Stimulated activated CD4-positive, alpha-beta T cell treated with anti-CD3 and anti-CD28 coated beads, TNF-alpha, amount 100 ng/mL, for 4 hours (primary cell): ENCODE data around the gene PARK7.
"Not testable (repeated sequence)": the region's sequence is repeated elsewhere in the genome, so short reads cannot be mapped to it uniquely, and the experiment has no call there.

Experiments used
- DNase-seq, 3 experiments: peaks; one replicate each; pipeline ENCODE4 v3.0.0-alpha.2; 2020; ENCODE audit warnings: low read depth in 3 of 3

The PARK7 gene

DNA sequence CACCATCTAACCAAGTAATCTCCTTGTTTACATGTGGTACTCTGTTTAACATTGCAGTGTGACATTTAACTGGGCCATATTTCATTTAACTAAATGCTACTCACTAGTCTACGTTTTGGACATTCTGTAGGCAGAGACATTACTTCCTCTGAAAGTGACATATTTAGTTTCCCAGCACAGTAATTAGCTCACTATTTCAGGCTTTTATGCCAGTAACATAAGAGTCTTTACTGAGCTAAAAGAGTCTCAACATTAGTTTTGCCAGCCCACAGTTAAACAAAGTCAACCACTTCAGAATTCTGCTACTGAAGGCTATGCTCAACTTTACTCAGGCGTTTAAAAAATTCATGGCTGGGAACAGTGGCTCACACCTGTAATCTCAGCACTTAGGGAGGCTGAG is 18.3 kb upstream of the PARK7 start:
- no peak for DNase-seq

DNA sequence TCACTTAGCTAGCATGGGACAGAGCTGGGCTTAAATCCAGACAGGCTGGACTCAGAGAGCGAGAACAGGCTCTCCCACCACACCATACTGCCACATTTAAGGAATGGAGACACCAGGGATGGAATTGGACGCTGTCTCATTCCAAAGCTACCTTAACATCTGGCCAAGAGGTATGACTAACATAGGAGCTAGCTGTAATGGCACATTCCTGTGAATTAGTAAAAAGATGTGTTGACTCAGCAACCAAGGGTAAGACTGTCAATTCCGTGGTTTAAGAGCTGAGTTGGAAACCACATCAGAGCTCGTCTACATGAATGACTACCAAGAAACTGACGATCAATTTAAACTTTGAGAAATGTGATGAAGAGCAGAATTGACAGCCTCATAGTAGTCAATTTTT is 12.6 kb upstream of the PARK7 start:
- DNase-seq, result peak in 1 of 3 experiments; percentile 23

DNA sequence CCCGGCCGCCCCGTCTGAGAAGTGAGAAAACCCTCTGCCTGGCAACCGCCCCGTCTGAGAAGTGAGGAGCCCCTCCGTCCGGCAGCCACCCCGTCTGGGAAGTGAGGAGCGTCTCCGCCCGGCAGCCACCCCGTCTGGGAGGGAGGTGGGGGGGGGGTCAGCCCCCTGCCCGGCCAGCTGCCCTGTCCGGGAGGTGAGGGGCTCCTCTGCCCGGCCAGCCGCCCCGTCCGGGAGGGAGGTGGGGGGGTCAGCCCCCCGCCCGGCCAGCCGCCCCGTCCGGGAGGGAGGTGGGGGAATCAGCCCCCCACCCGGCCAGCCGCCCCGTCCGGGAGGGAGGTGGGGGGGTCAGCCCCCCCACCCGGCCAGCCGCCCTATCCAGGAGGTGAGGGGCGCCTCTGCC is 8.7 kb upstream of the PARK7 start:
- DNase-seq, result not testable (repeated sequence)

DNA sequence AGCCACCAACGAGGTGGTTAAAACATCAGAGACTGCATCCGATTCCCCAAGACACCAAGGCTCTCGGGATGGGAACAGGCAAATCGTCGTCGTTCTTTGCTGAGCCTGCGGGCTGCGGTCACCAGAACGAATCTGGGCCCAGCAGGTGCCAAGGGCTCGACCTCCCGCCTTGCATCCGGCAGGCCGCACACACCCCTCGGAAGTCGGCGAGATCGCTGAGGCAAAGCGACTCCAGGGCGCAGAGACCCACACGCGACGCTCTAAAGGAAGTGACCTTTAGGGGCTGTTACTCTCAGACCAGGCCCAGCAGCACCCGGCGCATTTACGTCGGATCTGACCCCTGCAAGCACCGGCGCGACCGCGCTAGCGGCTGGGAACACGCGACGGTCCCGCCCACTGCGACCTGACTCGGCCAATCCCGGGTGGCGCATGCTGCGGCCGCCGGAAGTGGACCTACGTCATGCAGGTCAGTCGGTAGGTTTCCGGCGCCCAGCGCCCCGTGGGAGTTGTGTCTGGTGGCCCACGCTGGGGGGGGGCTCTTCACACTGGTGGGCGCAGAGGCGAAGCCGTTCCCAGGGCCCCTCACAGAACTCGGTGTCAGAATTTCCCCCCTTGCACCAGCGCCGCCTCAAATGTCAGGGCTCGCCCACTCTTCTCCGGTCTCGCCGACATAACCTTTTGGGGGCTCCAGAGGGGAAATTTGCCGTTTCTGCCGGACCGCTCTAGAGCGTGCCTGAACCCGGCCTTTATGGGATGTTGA is 7.5 kb upstream of the PARK7 start:
- DNase-seq, result peak; percentile 73 to 77 (median 74)

DNA sequence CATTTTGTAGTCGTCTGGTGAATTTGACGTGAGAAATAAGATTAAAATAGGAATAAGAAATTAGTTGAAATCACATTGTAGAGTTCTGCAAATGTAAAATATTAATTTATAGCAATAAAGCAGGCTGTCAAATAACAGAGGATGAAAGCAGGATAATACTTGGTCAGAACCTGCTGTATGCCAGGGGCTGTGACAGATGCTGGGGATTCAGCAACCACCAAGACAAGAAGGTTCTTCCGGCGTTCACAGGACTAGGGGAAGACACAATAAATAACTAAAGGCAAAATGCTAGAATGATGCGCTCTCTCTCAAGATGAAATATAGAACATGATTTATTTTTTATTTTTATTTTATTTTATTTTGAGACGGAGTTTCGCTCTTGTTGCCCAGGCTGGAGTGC is 6.8 kb upstream of the PARK7 start:
- DNase-seq, result no peak

DNA sequence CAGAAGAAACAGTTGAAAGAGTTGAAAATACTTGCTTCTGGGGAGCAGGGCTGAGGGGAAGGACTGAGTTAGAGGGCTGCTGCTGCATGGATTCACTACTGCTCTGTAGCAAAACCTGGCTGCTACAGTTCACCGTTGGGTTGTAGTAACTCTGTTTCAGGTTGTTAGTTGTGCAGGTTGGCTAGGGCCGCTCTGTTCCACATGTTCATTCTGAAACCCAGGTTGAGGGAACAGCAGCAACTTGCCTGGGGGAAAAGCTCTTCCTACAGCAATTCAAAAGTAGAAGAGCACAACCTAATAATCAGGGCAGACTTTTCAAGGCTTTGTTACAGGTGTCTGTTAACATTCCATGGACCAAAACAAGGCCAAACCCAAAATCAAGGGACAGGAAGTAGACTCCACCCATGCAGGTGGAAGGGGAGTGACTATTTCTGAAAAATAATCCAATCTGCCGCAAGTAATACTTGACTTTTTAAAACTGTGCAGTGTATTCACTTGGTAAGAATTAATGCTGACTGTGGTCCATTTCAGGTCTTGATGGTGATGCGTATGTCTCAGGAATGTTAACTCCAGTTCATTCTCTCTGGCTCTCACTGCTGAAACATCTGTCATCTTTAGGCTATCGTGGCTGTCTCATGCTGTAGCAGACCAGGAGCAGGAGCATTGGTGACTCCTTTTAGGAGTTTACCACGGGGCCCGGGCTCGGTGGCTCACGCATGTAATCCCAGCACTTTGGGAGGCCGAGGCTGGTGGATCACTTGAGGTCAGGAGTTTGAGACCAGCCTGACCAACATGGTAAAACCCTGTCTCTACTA is 5.1 kb upstream of the PARK7 start:
- DNase-seq, result no peak

DNA sequence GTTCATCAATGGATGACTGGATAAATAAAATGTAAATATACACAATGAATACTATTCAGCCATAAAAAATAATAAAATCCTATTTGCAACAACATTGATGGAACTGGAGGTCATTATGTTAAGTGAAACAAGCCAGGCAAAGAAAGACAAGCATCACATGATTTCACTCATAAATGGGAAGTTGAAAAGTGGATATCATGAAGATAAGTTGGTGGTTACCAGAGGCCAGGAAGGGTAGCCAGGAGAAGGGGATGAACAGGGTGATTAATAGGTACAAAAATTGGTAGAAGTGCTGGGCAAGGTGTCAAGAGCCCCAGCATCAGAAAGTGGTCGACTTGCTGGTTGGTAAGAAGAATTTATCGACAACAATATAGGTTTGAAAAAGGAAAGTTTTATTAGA is 1.3 kb upstream of the PARK7 start:
- no peak for DNase-seq

DNA sequence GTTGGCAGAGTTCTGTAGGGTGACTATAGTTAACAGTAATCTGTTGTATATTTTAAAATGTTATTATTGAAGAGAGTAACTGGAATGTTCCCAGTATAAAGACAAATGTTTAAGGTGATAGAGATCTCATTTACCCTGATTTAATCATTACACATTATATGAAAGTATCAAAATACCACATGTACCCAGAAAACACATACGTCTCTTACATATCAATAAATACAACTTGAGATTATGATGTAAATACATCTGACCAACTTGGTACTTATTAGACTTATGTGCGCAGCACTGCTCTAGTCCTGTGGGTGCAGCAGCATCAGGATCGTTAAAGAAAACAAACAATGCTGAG is 670 bp upstream of the PARK7 start:
- DNase-seq, result no peak

DNA sequence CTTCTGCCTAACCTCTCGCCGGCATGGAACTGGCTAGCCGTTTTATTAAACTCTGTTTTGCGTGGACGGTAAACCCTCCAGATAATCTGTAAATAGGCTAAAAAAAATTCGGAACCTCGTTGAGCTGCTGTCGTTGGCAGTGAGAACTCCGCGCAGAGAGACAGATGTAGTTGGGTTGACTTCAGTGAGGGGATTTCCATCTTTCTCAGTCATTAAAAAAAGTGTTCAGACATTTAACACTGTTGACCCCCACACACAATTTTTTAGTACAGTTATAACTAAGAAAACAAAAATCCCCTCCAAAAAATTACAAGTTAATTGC is 464 bp downstream of the PARK7 start:
- DNase-seq, result no peak

DNA sequence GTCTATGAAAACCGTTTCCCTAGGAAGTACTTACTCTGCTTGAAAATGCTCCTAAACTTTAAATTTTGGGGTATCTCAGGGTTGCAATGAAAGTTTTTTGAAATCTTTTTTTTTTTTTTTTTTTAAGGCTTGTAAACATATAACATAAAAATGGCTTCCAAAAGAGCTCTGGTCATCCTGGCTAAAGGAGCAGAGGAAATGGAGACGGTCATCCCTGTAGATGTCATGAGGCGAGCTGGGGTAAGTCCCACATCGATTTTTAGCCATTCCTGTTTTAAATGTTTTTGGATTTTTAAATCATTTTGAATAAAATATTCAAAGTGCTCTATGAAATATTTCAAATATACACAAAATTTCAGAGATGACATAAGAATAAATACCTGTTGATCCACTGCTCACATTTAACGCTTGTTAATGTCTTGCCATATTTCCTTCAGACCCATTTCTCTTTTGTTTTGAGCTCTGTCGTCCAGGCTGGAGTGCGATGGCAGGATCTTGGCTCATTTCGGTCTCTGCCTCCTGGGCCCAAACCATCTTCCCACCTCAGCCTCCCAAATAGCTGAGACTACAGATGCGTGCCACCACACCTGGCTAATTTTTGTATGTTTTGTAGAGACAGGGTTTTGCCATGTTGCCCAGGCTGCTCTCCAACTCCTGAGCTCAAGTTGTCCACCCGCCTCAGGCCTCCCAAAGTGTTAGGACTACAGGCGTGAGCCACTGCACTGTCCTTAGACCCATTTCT is 1.3 kb downstream of the PARK7 start:
- DNase-seq, result no peak

DNA sequence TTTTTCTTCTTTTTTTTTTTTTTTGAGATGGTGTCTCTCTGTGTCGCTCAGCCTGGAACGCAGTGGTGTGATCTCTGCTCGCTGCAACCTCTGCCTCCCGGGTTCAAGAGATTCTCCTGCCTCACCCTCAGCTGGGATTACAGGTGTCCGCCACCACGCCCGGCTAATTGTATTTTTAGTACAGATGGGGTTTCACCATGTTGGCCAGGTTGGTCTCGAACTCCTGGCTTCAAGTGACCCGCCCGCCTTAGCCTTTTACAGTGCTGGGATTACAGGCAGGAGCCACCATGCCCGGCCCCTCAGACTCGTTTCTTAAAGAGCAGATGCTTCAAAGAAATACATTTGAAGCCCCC is 1.8 kb downstream of the PARK7 start:
- DNase-seq, result not testable (repeated sequence)

DNA sequence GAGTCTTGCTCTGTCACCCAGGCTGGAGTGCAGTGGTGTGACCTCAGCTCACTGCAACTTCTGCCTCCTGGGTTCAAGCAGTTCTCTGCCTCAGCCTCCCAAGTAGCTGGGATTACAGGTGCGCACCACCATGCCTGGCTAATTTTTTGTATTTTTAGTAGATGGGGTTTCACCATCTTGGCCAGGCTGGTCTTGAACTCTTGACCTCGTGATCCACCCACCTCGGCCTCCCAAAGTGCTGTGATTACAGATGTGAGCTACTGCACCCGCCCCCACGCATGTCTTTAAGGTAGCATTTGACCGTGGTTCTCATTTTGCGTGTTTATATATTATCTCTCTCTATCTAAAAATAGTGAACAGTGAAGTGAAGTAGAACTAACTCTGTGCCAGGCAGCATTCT is 2.3 kb downstream of the PARK7 start:
- DNase-seq, result not testable (repeated sequence)

DNA sequence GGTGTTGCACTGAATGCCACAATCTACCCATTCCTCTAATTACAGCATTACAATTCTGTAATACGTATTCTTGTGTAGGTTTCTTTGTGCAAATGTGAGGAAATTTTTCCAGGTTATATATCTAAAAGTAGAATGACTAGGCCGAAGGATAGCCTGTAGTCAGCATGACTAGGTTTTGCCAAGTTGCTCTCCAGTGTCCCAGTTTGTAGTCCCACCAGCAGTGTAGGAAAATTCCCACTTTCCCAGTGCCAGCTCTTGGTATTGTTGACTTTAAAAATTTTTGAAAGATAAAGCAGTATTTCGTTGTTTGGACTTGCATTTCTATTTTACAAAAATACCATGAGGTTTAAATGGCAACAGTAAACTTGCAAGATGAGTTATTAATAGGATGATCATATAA is 3.0 kb downstream of the PARK7 start:
- DNase-seq, result no peak

DNA sequence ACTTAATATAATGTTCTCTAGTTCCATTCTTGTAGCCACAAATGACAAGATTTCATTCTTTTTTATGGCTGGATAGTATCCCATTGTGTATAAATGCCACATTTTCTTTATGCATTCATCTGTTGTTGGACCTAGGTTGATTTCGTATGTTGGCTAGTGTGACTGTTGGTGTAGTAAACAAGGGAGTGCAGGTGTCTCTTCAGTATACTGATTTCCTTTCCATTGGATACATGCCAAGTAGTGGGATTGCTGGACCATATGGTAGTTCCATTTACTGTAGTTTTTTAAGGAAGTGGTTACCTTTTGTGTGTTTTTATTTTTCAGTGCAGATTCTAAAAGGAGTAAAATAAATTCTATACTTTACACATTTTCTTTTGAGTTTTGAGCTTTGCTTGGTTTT is 5.7 kb downstream of the PARK7 start:
- no peak for DNase-seq

DNA sequence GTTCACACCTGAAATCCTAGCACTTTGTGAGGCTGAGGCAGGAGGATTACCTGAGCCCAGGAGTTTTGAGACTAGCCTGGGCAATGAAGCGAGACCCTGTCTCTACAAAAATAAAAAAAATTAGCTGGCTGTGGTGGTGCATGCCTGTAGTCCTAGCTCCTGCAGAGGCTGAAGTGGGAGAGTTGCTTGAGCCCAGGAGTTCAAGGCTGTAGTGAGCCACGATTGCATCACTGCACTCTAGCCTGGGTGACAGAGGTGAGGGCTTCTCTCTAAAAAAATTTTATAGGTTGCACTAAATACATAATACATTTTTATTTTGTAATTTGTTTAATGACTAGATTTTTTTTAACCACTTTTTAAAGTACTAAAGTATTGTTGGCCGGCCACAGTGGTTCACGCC is 6.1 kb downstream of the PARK7 start:
- no peak for DNase-seq

DNA sequence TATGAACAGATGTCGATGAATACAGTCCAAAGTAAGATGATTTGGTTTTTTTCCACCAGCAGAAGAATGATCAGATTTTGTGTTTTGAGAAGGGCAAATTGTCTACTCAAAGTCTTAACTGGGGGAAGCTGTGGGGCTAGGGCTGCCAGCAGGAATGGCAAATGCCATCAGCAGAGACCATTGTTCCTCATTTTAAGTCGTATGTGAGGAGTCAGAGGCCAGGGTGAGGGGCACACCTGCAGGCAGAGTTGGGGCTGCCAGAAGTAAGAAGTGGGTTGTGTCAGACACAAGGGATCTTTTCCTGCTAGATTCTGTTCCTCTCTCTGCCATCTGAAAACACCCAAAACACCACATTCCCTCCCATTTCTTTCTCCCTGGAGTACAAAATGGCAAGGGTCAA is 8.7 kb downstream of the PARK7 start:
- no peak for DNase-seq

DNA sequence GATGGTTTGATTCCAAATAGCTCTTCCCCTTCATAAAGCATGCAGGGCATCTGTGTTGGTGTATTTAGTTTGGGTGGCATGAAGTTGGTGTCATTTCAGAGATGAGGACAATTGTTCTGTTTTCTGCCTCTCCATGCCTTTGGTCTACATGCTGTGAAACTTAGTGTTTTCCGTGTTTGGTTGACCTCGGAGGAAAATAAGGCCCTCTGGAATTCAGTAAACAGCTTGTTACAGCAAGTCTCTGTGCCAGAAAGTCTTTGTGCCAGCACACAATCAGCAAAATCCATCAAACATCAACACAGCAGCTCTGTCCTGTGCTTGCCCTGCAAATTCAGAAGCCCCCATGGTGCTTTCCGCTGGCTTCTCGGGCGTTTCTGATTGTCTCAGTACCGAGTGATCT is 9.5 kb downstream of the PARK7 start:
- DNase-seq, result no peak

DNA sequence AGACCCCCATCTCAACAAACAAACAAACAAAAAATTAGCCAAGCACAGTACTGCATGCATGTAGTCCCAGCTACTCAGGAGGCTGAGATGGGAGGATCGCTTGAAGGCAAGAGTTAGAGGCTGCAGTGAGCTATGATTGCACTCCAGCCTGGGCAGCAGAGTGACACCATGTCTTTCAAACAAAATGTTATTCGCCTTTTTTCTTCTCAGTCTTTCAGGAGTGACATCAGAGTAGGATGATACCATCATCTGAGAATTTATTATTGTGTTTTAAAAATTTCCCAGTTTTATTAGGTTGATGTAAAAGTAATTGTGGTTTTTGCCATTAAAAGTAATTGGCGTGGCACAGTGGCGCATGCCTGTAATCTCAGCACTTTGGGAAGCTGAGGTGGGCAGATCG is 10.8 kb downstream of the PARK7 start:
- no peak for DNase-seq

DNA sequence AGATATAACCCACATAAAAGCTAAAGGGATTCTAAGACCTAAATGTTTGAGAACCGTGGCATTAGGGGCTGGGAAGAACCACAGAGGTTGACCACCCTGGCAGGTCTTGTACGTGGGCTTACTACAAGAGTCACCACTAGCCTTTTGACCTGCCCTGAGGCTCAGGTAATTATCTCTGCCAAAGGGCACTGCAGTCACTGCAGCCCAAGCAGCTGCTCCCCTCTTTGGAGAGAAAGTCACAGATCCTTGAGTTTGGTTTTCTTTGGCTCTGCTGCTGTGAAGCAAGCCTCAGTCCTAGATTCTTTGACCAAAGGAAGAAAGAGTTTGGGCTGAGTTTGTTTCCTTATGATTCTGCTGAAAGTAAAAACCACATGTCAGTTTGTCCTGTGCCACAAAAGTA is 11.6 kb downstream of the PARK7 start:
- DNase-seq, result no peak

DNA sequence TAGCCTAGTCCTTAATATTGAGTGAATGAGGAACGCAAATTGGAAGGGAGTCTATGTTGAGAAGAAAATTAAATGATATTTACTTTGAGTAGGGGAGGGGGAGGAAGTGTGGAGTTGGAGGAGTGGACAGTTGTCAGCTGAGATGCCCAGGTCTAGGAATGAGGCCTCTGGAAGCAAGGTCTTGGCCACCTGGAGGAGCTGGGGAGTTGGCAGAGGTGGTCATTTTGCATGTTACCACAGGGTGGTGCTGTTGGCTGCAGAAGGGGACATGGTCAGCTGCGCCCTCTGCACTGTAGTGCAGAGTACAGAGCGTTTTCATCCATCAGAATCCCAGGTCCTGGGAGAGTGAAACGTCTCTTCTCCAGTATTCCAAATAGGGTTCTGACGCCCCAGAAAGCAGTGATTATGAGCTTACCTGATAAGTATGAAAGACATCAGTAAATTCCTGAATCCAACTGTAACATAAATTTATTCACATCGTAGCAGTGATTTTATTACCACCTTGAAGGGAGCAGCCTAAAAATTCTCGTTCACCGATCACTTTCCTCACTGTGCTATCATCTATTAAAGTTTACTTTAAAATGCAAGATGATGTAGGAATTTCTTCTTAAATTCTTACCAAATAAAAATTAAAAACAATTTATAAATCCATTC is 13.8 kb downstream of the PARK7 start:
- no peak for DNase-seq

DNA sequence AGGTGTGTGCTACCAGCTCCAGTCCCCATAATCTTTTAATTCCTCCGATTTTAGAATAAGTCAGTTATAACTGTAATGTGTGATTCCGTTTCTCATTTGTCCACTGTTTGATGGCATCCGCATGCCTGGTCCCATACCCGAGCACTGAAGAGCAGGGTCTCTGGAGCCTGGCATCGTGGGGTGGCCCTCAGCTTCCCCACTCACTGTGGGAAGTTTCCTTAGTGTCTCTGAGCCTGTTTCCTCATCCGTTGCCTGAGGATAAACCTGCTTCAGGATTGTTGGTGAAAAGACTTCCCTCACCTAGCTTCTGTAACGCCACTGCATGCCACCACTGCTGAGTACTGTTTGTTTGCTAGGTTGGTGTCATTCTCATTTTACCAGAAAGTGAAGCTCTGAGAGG is 19.5 kb downstream of the PARK7 start:
- DNase-seq, result no peak

DNA sequence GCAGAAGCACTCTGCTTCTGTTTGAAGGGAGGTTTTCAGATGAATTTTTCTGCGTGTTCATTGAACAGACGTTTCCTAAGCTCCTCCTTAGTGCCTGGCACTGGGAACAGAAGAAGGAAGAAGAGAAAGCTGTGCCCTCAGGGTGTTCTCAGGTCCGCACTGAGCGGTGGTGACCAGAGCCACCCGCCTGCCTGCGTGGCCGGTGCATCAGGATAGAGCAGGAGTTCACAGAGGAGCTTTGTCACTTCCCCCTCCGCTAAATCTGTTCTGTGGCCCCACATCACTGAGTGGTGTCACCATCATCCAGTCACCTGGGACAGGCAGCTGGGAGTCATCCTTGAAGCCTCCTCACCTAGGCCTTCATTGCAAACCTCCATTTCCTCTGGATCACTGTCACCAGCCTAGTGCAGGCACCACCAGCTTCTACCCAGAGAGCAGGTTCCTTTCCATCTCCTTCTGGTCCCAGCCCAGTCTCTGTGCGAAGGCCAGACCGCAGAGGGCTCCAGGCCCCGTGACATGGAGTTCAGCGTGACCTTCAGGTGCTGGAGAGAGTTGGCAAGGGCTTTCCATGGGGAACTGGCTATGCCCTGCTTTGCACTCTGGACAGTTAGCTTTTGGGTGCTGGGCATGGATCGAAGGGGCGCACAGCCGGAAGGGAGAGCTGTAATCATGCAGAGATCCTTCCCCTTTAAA is 21.7 kb downstream of the PARK7 start:
- DNase-seq, result no peak
